Muscle of arm (tissue), 12 donors: ENCODE measurements around the gene CREB5. TPM values are rescaled to one million over a fixed set of nuclear protein-coding genes. Genes with fewer than 3 reads are reported as not detected.

Source experiments
- DNase-seq: peaks from one replicate; pipeline ENCODE4 v3.0.0-alpha.2; 2013
- polyA plus RNA-seq, 12 donors: library from polyadenylated mRNA; unstranded; fragments of 120-200 nt; gene quantifications; one replicate each; pipeline ENCODE4 v1.2.1, GENCODE V29; 2013; ENCODE audit not compliant: insufficient read length in 12 of 12

The CREB5 gene
- polyA plus RNA-seq, 12 donors, result 21.9 to 65.7 (median 34.2) TPM

GRCh38 chr7:28733035-28733434 lies 320.7 kb downstream of the CREB5 start:
- no peak for DNase-seq

GRCh38 chr7:28738412-28738811 lies 326.1 kb downstream of the CREB5 start:
- no peak for DNase-seq

- no peak for DNase-seq
These were observed 326.8 kb downstream of the CREB5 start for GRCh38 chr7:28739128-28739527.

- DNase-seq, result no peak
These were observed 327.5 kb downstream of the CREB5 start for GRCh38 chr7:28739826-28740225.

- no peak for DNase-seq
These were observed 332.6 kb downstream of the CREB5 start for GRCh38 chr7:28744951-28745350.

GRCh38 chr7:28745351-28745750 lies 333.0 kb downstream of the CREB5 start:
- no peak for DNase-seq

- DNase-seq, result no peak
These were observed 335.1 kb downstream of the CREB5 start for GRCh38 chr7:28747404-28747803.

- no peak for DNase-seq
These were observed 335.5 kb downstream of the CREB5 start for GRCh38 chr7:28747854-28748253.

- no peak for DNase-seq
These were observed 336.0 kb downstream of the CREB5 start for GRCh38 chr7:28748346-28748745.

- DNase-seq, result no peak
These were observed 336.7 kb downstream of the CREB5 start for GRCh38 chr7:28748933-28749584.

- peak; percentile 82 for DNase-seq
These were observed 337.3 kb downstream of the CREB5 start for GRCh38 chr7:28749638-28750037.

GRCh38 chr7:28750981-28751380 lies 338.7 kb downstream of the CREB5 start:
- DNase-seq, result no peak

GRCh38 chr7:28753613-28754012 lies 341.3 kb downstream of the CREB5 start:
- no peak for DNase-seq

- DNase-seq, result no peak
These were observed 341.7 kb downstream of the CREB5 start for GRCh38 chr7:28754027-28754426.

GRCh38 chr7:28754447-28754846 lies 342.1 kb downstream of the CREB5 start:
- no peak for DNase-seq

- no peak for DNase-seq
These were observed 342.9 kb downstream of the CREB5 start for GRCh38 chr7:28755255-28755654.

GRCh38 chr7:28758186-28758585 lies 345.9 kb downstream of the CREB5 start:
- DNase-seq, result no peak

GRCh38 chr7:28759475-28759971 lies 347.2 kb downstream of the CREB5 start:
- DNase-seq, result no peak

- DNase-seq, result peak; percentile 64
These were observed 349.2 kb downstream of the CREB5 start for GRCh38 chr7:28761505-28761904.

- no peak for DNase-seq
These were observed 350.3 kb downstream of the CREB5 start for GRCh38 chr7:28762651-28763050.

- DNase-seq, result no peak
These were observed 354.0 kb downstream of the CREB5 start for GRCh38 chr7:28766359-28766758.

GRCh38 chr7:28767356-28767755 lies 355.0 kb downstream of the CREB5 start:
- no peak for DNase-seq

GRCh38 chr7:28768577-28769147 lies 356.3 kb downstream of the CREB5 start:
- DNase-seq, result no peak
